Epithelial cell of proximal tubule (primary cell): Measurements from ENCODE around the gene ATRX. TPM values are rescaled to one million over a fixed set of nuclear protein-coding genes. Genes with fewer than 3 reads are reported as not detected.

ENCODE experiments used
- DNase-seq: peaks from one replicate; pipeline ENCODE4 v3.0.0-alpha.2; 2011; ENCODE audit warnings: low read depth
- H3K4me3 ChIP-seq: 2 replicates; pipeline ENCODE4 v1.5.1; 2011; ENCODE audit warnings: low read depth, mild to moderate bottlenecking, low read length
- total RNA-seq: library from RNA; depleted of rRNA; stranded (reverse); fragments of >200 nt; gene quantifications from 2 replicates; pipeline ENCODE4 v1.2.3, GENCODE V29; 2015
- TF ChIP-seq, protein P1 (sequence below): conservative IDR thresholded peaks from 2 replicates; pipeline ENCODE4 v1.5.1; 2012; ENCODE audit warnings: low read depth, mild to moderate bottlenecking, low read length

ATRX gene
- total RNA-seq, 1 donor from 2014 or later, result 32.2 TPM

GRCh38 chrX:77528034-77528433, 258.0 kb downstream of the ATRX start:
- TF ChIP-seq, protein P1, sequence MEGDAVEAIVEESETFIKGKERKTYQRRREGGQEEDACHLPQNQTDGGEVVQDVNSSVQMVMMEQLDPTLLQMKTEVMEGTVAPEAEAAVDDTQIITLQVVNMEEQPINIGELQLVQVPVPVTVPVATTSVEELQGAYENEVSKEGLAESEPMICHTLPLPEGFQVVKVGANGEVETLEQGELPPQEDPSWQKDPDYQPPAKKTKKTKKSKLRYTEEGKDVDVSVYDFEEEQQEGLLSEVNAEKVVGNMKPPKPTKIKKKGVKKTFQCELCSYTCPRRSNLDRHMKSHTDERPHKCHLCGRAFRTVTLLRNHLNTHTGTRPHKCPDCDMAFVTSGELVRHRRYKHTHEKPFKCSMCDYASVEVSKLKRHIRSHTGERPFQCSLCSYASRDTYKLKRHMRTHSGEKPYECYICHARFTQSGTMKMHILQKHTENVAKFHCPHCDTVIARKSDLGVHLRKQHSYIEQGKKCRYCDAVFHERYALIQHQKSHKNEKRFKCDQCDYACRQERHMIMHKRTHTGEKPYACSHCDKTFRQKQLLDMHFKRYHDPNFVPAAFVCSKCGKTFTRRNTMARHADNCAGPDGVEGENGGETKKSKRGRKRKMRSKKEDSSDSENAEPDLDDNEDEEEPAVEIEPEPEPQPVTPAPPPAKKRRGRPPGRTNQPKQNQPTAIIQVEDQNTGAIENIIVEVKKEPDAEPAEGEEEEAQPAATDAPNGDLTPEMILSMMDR, result no peak

GRCh38 chrX:77527233-77528001, 258.6 kb downstream of the ATRX start:
- no peak overlapping the region for H3K4me3 ChIP-seq
- no peak for DNase-seq
- TF ChIP-seq, protein P1, result no peak

More at GRCh38 chrX:77528034-77528433, 258.0 kb downstream of the ATRX start:
- H3K4me3 ChIP-seq, result no peak overlapping the region
- DNase-seq, result no peak

GRCh38 chrX:77519765-77520164, 266.3 kb downstream of the ATRX start:
- TF ChIP-seq, protein P1, result no peak
- H3K4me3 ChIP-seq, result no peak overlapping the region
- DNase-seq, result no peak

DNA sequence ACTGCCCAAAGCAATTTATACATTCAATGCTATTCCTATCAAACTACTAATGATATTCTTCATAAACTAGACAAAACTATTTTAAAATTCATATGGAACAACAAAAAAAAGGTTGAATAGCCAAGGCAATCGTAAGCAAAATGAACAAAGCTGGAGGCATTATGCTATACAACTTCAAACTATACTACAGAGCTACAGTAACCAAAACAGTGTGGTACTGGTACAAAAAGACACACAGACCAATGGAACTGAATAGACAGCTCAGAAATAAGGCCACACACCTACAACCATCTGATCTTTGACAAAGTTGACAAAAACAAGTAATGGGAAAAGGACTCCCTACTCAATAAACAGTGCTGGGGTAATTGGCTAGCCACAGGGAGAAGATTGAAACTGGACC, 271.8 kb downstream of the ATRX start:
- TF ChIP-seq, protein P1, result no peak
- DNase-seq, result no peak
- no peak overlapping the region for H3K4me3 ChIP-seq

- no peak overlapping the region for H3K4me3 ChIP-seq
- TF ChIP-seq, protein P1, result no peak
- no peak for DNase-seq
Measured at GRCh38 chrX:77510007-77510406, 276.0 kb downstream of the ATRX start.

DNA sequence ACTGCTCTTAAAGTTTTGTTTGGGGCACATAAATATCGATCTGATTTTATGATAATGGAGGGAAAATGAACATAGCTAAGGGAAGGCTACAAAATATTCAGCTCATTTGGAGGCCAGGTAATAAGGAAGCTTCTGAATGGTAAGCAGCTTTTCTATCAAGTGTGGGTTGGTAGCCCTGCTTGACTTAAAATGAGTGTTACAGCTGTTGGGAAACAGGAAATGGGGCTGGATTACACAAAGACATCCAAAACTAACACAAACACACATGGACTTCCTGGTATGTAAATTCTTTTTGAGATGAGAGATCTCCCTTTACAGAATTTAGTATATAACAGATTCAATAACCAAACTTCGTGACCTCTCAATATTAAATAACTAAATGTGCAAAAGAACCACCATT, 280.8 kb downstream of the ATRX start:
- no peak for DNase-seq
- TF ChIP-seq, protein P1, result no peak
- H3K4me3 ChIP-seq, result no peak overlapping the region
